ENCODE measurements around the gene GRK1. TPM values are rescaled to one million over a fixed set of nuclear protein-coding genes. Genes with fewer than 3 reads are reported as not detected.

The GRK1 gene
- total and polyA plus RNA-seq, 2 of the 4 experiments (the other 2 are of a cell fraction) = not detected

DNA sequence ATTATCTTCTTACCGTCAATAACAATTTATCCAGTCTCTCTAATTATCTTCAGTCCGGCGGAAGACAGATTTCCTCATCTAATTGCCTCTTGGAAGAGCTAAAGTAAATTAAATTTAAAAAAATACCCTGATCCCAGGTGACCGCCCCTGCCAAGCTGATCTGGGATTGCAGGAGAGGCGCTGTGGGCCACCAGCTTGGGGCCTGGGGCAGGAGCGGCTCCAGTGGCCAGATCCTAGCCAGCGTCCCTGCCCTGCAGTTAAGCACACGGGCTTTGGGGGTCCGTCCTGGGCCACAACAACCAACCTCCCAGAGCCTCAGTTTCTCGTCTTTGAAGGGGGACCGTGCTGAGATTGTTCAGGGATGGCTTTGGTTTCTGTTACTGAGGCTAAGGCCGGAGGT, 79.7 kb downstream of the GRK1 start:
- dilution Hi-C loops (cut with HindIII; ENCODE audit: low sequenced_read_pairs, unreplicated experiment) = no loop called here
- CTCF ChIA-PET = no interaction called here
- Histone ChIP-seq H3K27me3 (ENCODE audit: control insufficient read depth, insufficient read depth, low read length) (peaks cover 10% of the 10 kb centered on the region; the same call in 1 of the 2 replicates), H3K18ac (ENCODE audit: low read depth, low read length) (no peak overlapping the region), H4K5ac (ENCODE audit: low read depth, low read length) (no peak overlapping the region), H4K8ac (ENCODE audit: low read depth in 2 of 2, low read length in 2 of 2) (no peak overlapping the region), H3K4me1 (ENCODE audit: control insufficient read depth, insufficient read depth, low read length) (peaks cover 4% of the 10 kb centered on the region; the same call in 1 of the 2 replicates), H3K9me1 (ENCODE audit: insufficient read depth, low read length) (0 out of 2 replicates have a peak, but pooled peaks cover 5% of the 10 kb centered on the region), H2AFZ (replicated peaks; ENCODE audit: low read length, poor library complexity) (no peak overlapping the region), H3K27ac (ENCODE audit: insufficient read depth, low read length) (no peak overlapping the region), H2BK120ac (ENCODE audit: low read depth, low read length) (no peak overlapping the region), H4K20me1 (ENCODE audit: insufficient read depth, low read length) (peaks cover 4% of the 10 kb centered on the region; the same call in 1 of the 2 replicates), H2BK20ac (ENCODE audit: low read depth, low read length) (no peak overlapping the region), H3K4me2 (ENCODE audit: low read depth, low read length) (no peak overlapping the region), H3K79me1 (ENCODE audit: low read depth in 1 of 2, low read length in 2 of 2) (no peaks in the 10 kb centered on the region), H3K4me3 (ENCODE audit: insufficient read depth, low read depth, low read length) (no peak overlapping the region), H3K56ac (ENCODE audit: extremely low read depth, insufficient read depth, low read length) (no peak overlapping the region), H3K4ac (ENCODE audit: low read depth, low read length) (no peak overlapping the region), H3K9ac (ENCODE audit: low read depth, low read length) (no peak overlapping the region), H3K9me3 (ENCODE audit: control insufficient read depth, insufficient read depth, low read length) (no peaks in the 10 kb centered on the region), H3K23ac (ENCODE audit: low read depth, low read length) (no peak overlapping the region), H2AK9ac (replicated peaks; ENCODE audit: low read depth, low read length, poor library complexity) (no peak overlapping the region), H4K91ac (ENCODE audit: insufficient read depth, low read depth, low read length) (no peak overlapping the region), H3K14ac (replicated peaks; ENCODE audit: low read depth, low read length) (no peak overlapping the region), H2BK5ac (ENCODE audit: low read depth, low read length, poor library complexity, severe bottlenecking) (no peak overlapping the region), H3K36me3 (ENCODE audit: control insufficient read depth, insufficient read depth, low read length) (no peaks in the 10 kb centered on the region), H2BK15ac (ENCODE audit: low read depth, low read length) (no peak overlapping the region), H2AK5ac (ENCODE audit: low read depth, low read length) (no peak overlapping the region)
- TF ChIP-seq, protein P1, sequence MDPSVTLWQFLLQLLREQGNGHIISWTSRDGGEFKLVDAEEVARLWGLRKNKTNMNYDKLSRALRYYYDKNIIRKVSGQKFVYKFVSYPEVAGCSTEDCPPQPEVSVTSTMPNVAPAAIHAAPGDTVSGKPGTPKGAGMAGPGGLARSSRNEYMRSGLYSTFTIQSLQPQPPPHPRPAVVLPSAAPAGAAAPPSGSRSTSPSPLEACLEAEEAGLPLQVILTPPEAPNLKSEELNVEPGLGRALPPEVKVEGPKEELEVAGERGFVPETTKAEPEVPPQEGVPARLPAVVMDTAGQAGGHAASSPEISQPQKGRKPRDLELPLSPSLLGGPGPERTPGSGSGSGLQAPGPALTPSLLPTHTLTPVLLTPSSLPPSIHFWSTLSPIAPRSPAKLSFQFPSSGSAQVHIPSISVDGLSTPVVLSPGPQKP (IDR thresholded peaks at IDR 0.05; ENCODE audit: borderline replicate concordance, low read depth, low read length) = no peak
- no peak for TF ChIP-seq MXI1 (IDR thresholded peaks at IDR 0.05; ENCODE audit: borderline replicate concordance, low read depth, low read length)
- TF ChIP-seq, protein P2, sequence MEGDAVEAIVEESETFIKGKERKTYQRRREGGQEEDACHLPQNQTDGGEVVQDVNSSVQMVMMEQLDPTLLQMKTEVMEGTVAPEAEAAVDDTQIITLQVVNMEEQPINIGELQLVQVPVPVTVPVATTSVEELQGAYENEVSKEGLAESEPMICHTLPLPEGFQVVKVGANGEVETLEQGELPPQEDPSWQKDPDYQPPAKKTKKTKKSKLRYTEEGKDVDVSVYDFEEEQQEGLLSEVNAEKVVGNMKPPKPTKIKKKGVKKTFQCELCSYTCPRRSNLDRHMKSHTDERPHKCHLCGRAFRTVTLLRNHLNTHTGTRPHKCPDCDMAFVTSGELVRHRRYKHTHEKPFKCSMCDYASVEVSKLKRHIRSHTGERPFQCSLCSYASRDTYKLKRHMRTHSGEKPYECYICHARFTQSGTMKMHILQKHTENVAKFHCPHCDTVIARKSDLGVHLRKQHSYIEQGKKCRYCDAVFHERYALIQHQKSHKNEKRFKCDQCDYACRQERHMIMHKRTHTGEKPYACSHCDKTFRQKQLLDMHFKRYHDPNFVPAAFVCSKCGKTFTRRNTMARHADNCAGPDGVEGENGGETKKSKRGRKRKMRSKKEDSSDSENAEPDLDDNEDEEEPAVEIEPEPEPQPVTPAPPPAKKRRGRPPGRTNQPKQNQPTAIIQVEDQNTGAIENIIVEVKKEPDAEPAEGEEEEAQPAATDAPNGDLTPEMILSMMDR (conservative IDR thresholded peaks at IDR 0.05; ENCODE audit: low read depth, low read length) = no peak
- no peak for TF ChIP-seq RAD21 (IDR thresholded peaks at IDR 0.05; ENCODE audit: low read length)
- no peak for TF ChIP-seq CHD1 (IDR thresholded peaks at IDR 0.05; ENCODE audit: low read depth, low read length)
- no peak for TF ChIP-seq BHLHE40 (IDR thresholded peaks at IDR 0.05; ENCODE audit: low read depth, low read length)
- no peak for TF ChIP-seq MAFK (IDR thresholded peaks at IDR 0.05; ENCODE audit: low read depth, low read length)
- DNase-seq = no peak
- no TSS peak for BruUV-seq (replicated peaks)
- in situ Hi-C loops (cut with MboI; ENCODE audit: low sequenced_read_pairs) = no loop called here
- ATAC-seq (ENCODE audit: low read depth) = no peak
- POLR2A ChIA-PET (ENCODE audit: unreplicated experiment) = no interaction called here
- 100% methylated on average over 1 of the region's 12 CpGs; no CpG with 5 or more reads in 1 of the 2 experiments for WGBS, 2 experiments (ENCODE audit: extremely low coverage in 2 of 2, insufficient read length in 1 of 2)
- intact Hi-C loops (cut with micrococcal nuclease) = no loop called here

All from IMR-90 (cell line).